ENCODE data around the gene KIF3C.
"Not testable (repeated sequence)": the region's sequence is repeated elsewhere in the genome, so short reads cannot be mapped to it uniquely, and the experiment has no call there.

KIF3C gene

GRCh38 chr2:25926984-25927756, 55.1 kb downstream of the KIF3C start:
- in situ Hi-C loops (cut with MboI; ENCODE audit: low pct_unique_long_range_greater_than_20kb, low sequenced_read_pairs, unreplicated experiment) = no loop called here
- DNase-seq (ENCODE audit: low spot score) = peak; percentile 38
- no peak for TF ChIP-seq CTCF (IDR thresholded peaks at IDR 0.05; ENCODE audit: extremely low read depth, insufficient read depth, missing control alignments)

- in situ Hi-C loops (cut with MboI; ENCODE audit: low pct_unique_long_range_greater_than_20kb, low sequenced_read_pairs, unreplicated experiment) = no loop called here
- no peak for TF ChIP-seq CTCF (IDR thresholded peaks at IDR 0.05; ENCODE audit: extremely low read depth, insufficient read depth, missing control alignments)
- DNase-seq (ENCODE audit: low spot score) = no peak
These were observed 59.8 kb downstream of the KIF3C start for GRCh38 chr2:25922501-25922900.

GRCh38 chr2:25920786-25921415, 61.4 kb downstream of the KIF3C start:
- no peak for DNase-seq (ENCODE audit: low spot score)
- in situ Hi-C loops (cut with MboI; ENCODE audit: low pct_unique_long_range_greater_than_20kb, low sequenced_read_pairs, unreplicated experiment) = no loop called here
- no peak for TF ChIP-seq CTCF (IDR thresholded peaks at IDR 0.05; ENCODE audit: extremely low read depth, insufficient read depth, missing control alignments)

GRCh38 chr2:25920336-25920735, 62.0 kb downstream of the KIF3C start:
- DNase-seq (ENCODE audit: low spot score) = no peak
- in situ Hi-C loops (cut with MboI; ENCODE audit: low pct_unique_long_range_greater_than_20kb, low sequenced_read_pairs, unreplicated experiment) = no loop called here
- TF ChIP-seq CTCF (IDR thresholded peaks at IDR 0.05; ENCODE audit: extremely low read depth, insufficient read depth, missing control alignments) = no peak

- no peak for DNase-seq (ENCODE audit: low spot score)
- TF ChIP-seq CTCF (IDR thresholded peaks at IDR 0.05; ENCODE audit: extremely low read depth, insufficient read depth, missing control alignments) = no peak
- in situ Hi-C loops (cut with MboI; ENCODE audit: low pct_unique_long_range_greater_than_20kb, low sequenced_read_pairs, unreplicated experiment) = no loop called here
These were observed 64.5 kb downstream of the KIF3C start for GRCh38 chr2:25917832-25918231.

GRCh38 chr2:25917411-25917810, 64.9 kb downstream of the KIF3C start:
- in situ Hi-C loops (cut with MboI; ENCODE audit: low pct_unique_long_range_greater_than_20kb, low sequenced_read_pairs, unreplicated experiment) = not testable (repeated sequence)

GRCh38 chr2:25915944-25916772, 66.1 kb downstream of the KIF3C start:
- DNase-seq (ENCODE audit: low spot score); in situ Hi-C loops (cut with MboI; ENCODE audit: low pct_unique_long_range_greater_than_20kb, low sequenced_read_pairs, unreplicated experiment): not testable (repeated sequence)

More at GRCh38 chr2:25917411-25917810, 64.9 kb downstream of the KIF3C start:
- DNase-seq (ENCODE audit: low spot score) = not testable (repeated sequence)

- DNase-seq (ENCODE audit: low spot score); in situ Hi-C loops (cut with MboI; ENCODE audit: low pct_unique_long_range_greater_than_20kb, low sequenced_read_pairs, unreplicated experiment): not testable (repeated sequence)
These were observed 66.9 kb downstream of the KIF3C start for GRCh38 chr2:25915411-25915810.

- DNase-seq (ENCODE audit: low spot score); in situ Hi-C loops (cut with MboI; ENCODE audit: low pct_unique_long_range_greater_than_20kb, low sequenced_read_pairs, unreplicated experiment): not testable (repeated sequence)
These were observed 68.7 kb downstream of the KIF3C start for GRCh38 chr2:25913696-25913973.

Measured in GM13977 (cell line).